Midbrain (tissue), 1 donor: ENCODE data around the gene TCF4.

Experiments used
- DNase-seq: peaks from one replicate; lab custom pipeline; 2025; lab: John Stamatoyannopoulos, UW

Gene TCF4

DNA sequence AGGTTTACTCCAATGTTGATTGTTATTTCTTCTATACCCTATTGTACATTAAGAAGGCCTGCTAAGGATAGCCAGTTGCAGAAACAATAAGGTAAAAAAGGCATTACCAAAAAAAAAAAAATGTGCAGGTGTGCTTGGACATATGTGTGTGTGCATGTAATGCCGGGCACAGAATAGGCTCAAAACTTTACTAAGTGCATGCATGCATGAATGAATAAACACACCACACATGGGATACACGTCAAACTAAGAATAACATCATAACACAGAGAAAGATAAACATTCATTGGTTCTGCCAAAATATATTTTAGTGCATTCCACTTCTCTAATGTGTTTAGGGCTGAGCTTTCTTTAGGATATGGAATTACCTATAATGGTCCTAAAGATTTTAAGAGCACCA, 298.2 kb downstream of the TCF4 start:
- no peak for DNase-seq

DNA sequence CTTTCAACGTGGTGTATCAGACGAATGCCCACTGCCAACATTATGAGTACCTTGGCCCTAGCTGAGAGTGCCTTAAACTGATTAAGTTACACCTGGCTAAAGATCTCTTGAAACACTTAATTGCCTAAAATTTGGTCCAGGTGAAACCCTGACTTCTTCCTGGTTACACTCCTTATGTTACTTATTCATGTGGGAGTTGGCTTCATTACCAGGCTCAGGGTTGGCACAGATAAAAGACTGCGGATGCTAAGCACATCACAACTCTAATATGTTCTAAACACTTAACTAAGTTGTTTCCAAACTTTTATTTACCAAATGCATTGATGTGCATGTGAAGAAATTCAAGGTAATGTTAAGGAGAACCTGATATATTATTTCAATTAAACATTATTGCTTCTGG, 298.9 kb downstream of the TCF4 start:
- no peak for DNase-seq

DNA sequence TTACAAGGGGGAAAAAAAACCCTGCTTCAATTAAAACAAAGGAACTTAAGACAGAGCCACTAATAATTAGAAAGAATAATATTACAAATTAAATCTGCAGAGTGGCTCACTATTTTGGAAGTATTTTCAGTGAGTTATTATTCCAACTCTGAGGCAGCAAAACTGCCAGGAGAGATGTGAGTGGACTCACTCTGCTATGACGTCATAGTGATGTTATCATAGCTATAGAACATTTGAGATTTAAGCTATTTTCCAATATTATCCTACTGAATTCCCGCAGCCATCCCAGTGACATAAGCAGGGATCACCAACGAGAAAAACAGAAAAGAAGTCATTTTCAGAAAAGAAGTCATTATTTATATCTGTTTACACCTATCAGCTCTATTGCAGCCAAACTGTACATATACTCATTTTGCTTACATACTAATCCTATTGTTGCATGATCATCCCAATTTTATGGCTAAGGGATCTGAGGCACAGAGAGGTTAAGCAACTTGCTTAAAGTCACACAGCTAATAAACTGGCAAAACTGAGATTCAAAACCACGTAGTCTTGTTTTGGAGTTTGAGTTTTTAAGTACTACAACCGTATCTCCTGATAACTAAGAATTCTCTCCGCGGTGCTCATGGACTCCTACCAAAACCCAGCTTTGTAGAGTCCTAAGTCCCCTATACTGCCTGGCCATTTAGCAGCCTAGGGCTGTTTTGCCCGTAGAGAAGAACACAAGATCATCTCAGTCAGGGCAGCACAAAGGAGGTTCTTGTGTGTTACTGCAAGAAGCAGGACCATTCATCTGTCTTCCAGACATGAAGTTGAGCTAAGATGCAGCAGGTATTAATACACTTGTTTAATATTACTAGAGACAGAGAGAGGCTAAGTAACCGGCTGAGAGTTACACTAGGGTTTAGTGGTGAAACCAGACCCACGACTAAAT, 299.8 kb downstream of the TCF4 start:
- no peak for DNase-seq

- no peak for DNase-seq
These were observed 300.7 kb downstream of the TCF4 start for GRCh38 chr18:55287149-55287806.

DNA sequence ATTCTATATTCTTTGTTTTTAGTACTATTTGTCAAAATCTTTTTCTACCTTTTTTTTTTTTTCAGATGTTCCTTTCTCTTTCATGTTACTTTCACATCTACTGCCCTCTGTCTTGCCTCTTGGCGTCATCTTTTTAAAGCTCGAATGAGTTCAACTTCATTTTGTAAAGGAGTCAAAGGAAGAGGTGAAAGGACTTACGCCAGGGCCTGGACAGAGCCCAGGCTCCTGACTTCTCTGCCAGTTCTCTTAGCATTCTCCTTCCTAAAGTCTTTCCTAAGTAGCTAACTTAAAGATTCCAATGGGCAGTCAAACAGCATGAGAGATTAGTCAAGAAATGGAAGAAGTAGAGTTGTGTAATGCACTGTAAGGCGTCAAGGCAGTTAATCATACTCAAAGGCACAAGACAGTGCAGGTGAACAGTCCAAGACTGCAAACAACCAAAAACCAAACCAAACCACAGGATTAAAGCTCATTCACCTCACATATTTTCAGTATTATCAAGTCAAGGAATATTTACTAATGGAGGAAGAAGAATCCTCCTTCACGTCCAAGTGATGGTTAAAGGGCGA, 301.7 kb downstream of the TCF4 start:
- DNase-seq: no peak

DNA sequence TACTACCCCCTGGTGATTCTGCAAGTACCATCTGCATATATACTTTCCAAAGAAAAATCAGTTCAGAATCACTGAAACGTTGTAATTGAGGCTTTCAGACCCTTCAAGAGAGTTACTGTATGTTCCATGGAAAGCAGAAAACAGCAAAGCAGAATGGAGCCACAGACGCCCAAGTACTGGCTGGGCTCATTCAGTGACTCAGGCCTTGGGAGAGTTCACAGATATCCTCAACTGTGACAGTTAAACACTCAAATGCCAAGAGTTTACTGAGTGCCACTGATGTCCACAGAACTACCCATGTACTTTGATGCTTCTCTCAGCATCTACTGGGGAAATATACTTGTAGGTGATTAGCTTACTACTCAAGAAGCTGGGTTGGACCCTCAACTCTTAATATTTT, 303.4 kb downstream of the TCF4 start:
- DNase-seq: no peak

GRCh38 chr18:55283309-55283708, 304.7 kb downstream of the TCF4 start:
- DNase-seq: no peak

GRCh38 chr18:55280503-55280902, 307.5 kb downstream of the TCF4 start:
- no peak for DNase-seq

GRCh38 chr18:55275039-55275901, 312.7 kb downstream of the TCF4 start:
- DNase-seq: peak; percentile 26

GRCh38 chr18:55272510-55273243, 315.3 kb downstream of the TCF4 start:
- DNase-seq: peak; percentile 8

DNA sequence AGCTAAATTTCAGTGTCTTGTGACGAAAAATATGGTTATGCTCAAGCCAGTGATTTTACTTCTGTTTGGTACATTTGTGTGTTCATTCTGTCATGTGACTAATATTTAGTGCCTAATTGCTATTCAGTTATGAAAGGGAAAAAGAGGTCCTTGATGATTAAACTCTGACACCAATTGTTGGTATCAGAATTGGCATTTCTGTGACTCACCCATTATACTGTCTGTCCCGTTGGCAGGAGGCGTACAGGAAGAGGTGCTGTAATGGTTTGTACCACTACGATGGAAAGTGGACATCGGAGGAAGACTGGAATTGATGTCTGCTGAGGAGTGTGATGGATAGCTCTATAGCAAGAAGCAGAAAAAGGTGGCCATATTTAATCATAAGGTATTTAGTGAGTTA, 318.4 kb downstream of the TCF4 start:
- DNase-seq: no peak

DNA sequence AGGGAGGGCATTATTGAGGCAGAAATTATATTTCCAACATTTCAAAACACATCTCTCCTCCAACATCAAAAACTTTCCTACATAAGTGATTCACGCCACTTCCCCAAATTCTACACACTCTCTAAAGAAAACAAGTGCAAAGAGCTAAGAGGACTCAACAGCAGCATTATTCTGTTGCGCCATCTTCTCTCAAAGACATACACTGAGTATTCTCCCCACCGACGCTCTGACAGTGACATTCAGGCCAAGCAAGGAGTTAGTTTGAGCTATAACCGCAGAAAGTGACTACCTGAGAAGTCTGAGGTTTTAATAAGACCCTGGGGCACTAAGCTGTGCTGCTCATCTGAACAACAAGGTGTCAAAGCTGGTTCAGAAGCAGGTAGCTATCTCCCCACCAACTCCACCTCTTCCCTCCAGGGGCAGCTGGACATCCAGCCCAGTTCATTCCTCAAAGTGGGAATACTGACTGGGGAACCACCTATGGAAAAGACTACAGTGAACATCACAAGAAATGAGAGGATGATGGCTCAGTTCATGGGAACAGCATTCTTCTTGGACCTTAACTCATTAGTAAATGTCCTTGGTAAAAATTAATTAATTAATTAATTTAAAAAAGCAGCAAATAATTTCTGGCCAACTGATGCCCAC, 319.2 kb downstream of the TCF4 start:
- DNase-seq: no peak

DNA sequence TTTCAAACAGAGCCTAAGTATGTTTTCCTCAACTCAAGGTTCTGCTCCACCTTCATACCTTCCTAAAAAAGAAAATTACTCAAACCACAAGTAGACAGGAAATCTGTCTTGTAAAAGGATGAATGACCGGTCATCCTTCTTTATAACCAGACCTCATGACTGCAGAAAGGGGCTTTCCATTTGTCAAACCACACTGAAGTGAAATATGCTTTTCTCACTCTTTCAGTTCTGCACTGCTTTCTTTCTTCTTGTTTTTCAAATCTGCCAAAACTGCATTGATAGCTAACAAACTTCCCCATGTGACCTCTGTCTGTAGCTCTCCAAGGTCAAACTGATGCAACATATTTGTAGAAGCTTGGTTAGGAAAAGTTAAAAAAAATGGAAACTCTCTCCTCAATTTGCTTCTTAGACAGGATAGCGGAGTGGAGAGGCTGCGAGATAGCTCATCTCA, 319.8 kb downstream of the TCF4 start:
- DNase-seq: no peak

DNA sequence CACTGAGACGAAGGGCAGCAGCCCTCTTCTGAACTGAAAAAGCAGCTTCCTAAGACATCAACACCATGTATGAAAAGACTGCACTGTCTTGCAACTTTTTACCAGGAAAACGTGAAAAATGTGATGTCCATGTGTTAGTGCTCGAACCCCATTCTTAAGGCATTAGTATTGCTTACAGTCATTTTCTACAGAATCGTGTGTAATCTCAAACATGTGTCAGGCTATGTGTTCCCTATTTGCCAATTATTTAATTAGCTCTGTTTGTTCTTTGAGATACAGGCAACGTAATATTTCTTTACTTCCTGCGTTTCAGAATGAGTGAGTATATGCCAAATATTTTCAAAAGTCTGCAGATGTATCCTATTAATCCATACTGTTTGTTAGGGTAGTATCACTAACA, 321.0 kb downstream of the TCF4 start:
- no peak for DNase-seq

DNA sequence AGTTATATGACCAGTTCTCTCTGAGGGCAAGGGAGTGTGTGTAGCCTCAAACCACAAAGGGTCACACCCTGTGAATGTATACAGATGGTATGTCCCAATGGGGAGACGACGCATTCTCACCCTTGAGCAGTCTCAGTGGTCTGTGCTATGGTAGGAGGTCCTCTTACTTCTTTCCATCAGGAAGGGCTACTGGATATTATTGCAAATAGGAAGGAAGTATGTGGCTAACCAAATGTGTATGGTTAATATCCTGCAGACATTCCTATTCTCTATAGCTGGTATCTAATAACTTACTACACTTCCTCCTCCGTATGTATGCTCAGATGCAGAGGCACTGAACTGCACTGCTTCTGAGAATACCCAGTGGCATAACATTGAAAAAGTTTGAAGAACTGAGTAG, 322.0 kb downstream of the TCF4 start:
- DNase-seq: no peak

- no peak for DNase-seq
These were observed 322.8 kb downstream of the TCF4 start for GRCh38 chr18:55265130-55265675.

DNA sequence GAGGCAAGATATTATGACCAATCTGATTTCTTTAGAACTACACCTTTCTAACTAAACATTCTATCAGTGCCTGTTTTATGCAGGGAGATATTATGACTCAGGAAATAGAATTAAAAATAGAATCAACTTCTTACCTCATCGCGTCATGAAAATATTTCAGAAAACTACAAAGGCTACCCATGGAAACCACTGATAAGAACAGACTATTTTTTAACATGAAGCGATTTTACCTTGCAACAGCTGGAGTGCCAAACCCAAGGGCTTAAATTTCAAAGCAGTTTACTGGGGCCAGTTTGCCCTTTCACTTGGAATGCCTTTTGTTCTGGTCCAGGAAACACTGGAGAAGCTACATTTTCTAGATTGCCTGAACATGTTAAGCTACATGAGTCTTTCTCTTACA, 323.9 kb downstream of the TCF4 start:
- DNase-seq: no peak

GRCh38 chr18:55262021-55262560, 325.9 kb downstream of the TCF4 start:
- no peak for DNase-seq

DNA sequence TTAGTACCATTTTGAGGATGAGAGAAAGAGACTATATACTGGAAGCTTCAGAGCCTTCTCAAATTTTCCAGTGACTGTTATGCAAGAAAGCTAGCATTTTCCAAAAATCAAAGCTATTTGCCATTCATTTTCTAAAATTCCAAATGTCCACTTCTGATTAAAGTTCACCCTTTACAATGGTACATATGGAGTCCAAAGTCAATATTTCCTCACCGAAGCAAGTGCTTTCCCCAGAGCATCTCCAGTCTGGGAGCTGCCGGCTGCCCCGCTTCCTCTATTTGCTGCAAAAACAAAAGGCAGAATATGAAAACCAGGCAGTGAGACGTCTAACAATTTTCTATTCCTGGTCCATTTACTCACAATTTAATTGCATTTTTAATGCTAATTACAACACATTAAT, 326.7 kb downstream of the TCF4 start:
- no peak for DNase-seq

DNA sequence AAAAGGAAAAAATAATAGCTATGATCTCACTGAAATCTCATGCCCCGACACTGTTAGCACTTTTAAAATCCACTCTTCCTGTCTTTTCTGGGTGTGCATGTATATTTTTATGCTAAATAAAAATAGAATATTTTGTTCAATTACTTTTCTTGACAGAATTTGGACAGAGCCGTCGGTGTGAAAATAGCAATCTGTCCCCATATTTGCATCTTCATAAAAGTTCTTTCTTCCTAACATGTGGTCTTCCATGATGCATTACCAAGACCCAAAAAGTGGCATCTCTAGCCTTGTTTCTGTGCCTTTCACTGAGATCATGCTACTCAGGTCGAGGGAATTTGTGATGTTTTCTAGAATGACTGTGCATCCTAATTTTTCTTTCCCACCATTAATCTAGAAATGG, 329.9 kb downstream of the TCF4 start:
- DNase-seq: no peak
